Measurements from ENCODE around the gene ZBTB44.
"Not testable (repeated sequence)": the region's sequence is repeated elsewhere in the genome, so short reads cannot be mapped to it uniquely, and the experiment has no call there.

DNA sequence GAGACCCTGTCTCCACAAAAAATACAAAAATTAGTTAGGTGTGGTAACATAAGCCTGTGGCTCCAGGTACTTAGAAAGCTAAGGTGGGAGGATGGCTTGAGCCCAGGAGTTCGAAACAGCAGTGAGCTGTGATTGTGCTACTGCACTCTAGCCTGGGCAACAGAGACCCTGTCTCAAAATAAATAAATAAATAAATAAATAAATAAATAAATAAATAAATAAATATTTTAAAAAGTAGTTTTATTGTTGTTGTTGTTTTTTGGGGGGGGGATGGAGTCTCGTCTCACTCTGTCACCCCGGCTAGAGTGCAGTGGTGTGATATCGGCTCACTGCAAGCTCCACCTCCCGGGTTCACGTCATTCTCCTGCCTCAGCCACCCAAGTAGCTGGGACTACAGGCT, 33.4 kb downstream of the ZBTB44 start:
- TF ChIP-seq, protein P1, sequence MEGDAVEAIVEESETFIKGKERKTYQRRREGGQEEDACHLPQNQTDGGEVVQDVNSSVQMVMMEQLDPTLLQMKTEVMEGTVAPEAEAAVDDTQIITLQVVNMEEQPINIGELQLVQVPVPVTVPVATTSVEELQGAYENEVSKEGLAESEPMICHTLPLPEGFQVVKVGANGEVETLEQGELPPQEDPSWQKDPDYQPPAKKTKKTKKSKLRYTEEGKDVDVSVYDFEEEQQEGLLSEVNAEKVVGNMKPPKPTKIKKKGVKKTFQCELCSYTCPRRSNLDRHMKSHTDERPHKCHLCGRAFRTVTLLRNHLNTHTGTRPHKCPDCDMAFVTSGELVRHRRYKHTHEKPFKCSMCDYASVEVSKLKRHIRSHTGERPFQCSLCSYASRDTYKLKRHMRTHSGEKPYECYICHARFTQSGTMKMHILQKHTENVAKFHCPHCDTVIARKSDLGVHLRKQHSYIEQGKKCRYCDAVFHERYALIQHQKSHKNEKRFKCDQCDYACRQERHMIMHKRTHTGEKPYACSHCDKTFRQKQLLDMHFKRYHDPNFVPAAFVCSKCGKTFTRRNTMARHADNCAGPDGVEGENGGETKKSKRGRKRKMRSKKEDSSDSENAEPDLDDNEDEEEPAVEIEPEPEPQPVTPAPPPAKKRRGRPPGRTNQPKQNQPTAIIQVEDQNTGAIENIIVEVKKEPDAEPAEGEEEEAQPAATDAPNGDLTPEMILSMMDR (conservative IDR thresholded peaks at IDR 0.05; ENCODE audit: low read length), result not testable (repeated sequence)
- not testable (repeated sequence) for TF ChIP-seq EZH2phosphoT487 (IDR thresholded peaks at IDR 0.05; ENCODE audit: borderline replicate concordance)
